GM10847 (cell line): ENCODE results near the gene ZNF598.

ENCODE experiments used
- POLR2A ChIP-seq: IDR thresholded peaks from 2 replicates; pipeline ENCODE4 v1.6.1; 2011; ENCODE audit not compliant: insufficient read length; ENCODE audit errors: extremely low read depth

Gene ZNF598

DNA sequence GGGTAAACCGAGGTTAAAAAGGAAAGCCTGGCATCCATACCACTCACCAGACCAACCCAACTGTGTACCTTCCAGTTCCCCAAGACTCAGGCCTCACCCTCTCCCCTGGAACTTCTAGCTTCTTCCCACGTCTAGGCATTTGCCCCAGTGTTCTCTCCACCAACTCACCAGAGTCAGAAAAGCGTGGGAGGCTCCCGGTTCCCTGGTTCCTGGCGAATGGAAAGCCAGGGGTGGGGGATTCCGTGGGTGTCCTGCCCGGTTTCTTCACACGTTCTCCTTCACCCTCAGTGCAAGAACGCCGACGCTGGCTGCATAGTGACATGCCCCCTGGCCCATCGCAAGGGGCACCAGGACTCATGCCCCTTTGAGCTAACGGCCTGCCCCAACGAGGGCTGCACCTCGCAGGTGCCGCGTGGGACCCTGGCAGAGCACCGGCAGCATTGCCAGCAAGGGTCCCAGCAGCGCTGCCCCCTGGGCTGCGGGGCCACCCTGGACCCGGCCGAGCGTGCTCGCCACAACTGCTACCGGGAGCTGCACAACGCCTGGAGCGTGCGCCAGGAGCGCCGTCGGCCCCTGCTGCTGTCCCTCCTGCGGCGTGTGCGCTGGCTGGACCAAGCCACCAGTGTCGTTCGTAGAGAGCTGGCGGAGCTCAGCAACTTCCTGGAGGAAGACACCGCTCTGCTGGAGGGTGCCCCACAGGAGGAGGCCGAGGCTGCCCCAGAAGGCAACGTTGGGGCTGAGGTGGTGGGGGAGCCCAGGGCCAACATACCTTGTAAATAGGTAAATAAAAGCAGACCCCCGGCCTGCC lies 41.3 kb downstream of the ZNF598 start:
- TF ChIP-seq POLR2A: no peak

- no peak for TF ChIP-seq POLR2A
These were observed 43.2 kb downstream of the ZNF598 start, which contains the start of gene RNF151 for GRCh38 chr16:1966460-1966859. Gene RNF151 (plus strand): TSS chr16:1966856. CDS start chr16:1966882, 26 bp downstream.

GRCh38 chr16:1965396-1966001 lies 44.1 kb downstream of the ZNF598 start:
- TF ChIP-seq POLR2A: no peak

DNA sequence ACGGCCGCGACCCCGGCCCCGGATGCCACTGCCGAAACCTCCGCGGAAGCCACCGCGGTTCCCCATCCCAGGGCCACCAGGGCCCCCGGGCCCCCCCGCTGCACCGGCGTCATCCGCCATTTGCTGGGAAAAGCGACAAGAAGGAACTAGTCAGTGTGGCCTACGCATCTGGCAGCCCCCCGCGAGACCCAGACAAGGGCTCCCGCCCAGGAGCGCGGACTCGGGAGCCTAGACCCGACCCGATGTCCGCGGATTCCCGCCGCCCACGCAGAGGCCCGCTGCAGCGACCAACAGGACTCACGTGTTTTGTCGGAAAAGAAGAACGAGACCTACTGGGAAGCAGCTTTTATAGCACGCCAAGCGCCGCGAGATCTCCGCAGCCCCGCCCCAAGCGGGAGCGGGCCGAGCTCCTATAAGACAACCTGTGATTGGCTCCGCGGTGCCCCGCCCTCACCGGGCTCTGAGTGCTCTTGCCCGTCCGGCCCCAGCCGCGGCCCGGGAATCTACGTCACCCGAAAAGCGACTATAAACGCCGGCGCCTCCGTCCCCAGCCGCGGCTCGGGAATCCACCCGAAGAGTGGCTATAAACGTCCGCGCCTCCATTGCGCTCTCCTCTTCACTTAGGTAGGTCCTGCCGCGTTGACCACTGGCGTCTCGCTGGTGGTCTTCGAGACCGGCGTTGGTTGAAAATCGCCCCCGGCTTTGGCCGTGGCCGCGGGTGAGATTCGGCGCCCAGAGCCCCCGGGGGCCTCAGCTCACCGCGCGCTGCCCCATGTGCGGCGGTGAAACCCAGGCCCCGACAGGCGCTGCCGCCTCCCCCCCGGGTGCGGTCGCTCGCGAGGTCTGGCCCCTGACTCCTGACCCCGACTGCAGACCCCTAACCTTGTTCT lies 44.9 kb downstream of the ZNF598 start, which contains the start of gene RPS2:
Gene RPS2 (minus strand): TSS at position 321 of the 890 bp plus-strand sequence. CDS start 201 bp downstream, at position 120.
- peak; percentile 100 for TF ChIP-seq POLR2A

- TF ChIP-seq POLR2A: no peak
These were observed 45.7 kb downstream of the ZNF598 start for GRCh38 chr16:1963806-1964505.

DNA sequence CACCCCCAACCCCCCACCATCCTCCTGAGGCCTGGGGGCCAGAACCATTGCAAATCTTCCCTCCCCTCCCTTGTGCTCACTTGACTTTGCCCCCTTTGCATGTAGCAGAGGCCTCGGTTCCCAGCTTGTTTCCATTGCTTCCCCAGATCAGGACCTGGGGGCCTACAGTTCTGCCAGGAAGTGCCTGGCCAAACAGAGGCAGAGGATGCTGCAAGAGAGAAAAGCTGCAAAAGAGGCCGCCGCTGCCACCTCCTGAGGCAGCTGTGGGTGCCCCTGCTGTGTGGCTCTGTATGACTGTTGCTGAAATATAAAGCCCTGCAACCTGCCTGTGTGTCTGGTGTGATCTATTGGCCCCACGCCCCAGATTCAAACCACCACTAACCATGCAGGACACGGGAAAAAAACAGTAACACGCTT lies 48.0 kb downstream of the ZNF598 start:
- TF ChIP-seq POLR2A: no peak

GRCh38 chr16:1960665-1961630 lies 48.7 kb downstream of the ZNF598 start:
- TF ChIP-seq POLR2A: no peak

DNA sequence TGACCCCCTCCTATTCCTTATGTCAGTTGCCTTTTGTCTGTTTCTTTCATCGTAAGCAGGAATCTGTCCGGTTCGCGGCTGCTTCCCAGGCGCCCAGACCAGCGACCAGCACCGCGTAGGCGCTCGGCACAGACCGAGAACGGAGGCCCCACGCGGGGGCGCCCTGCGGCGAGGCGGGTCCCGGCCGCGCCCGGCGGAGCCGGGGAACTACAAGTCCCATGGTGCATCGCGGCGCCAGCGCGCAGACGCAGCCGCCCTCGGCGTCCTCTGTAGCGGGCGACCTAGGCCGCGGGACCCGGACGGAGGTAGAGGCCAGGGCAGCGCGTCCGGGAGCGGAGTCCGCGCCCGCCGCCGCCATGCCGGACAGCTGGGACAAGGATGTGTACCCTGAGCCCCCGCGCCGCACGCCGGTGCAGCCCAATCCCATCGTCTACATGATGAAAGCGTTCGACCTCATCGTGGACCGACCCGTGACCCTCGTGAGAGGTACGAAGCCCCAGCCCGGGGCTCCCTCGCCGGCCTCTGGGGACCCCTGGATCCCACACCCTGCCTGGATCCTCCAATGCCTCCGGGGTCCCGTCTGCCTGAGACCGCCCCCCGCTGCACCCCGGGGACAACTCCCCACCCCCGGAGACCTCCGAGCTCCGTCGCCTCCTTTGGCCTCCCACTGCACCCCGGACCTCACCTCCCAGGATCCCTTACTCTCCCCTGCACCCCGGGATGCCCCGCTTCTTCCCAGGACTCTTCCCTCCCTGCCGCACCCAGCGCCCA lies 50.2 kb downstream of the ZNF598 start, which contains the start of gene NDUFB10:
Gene NDUFB10 (plus strand): TSS at position 270 of the 771 bp plus-strand sequence. CDS start 87 bp downstream, at position 357.
- peak; percentile 82 for TF ChIP-seq POLR2A

- TF ChIP-seq POLR2A: no peak
These were observed 50.8 kb downstream of the ZNF598 start for GRCh38 chr16:1958715-1959268.

DNA sequence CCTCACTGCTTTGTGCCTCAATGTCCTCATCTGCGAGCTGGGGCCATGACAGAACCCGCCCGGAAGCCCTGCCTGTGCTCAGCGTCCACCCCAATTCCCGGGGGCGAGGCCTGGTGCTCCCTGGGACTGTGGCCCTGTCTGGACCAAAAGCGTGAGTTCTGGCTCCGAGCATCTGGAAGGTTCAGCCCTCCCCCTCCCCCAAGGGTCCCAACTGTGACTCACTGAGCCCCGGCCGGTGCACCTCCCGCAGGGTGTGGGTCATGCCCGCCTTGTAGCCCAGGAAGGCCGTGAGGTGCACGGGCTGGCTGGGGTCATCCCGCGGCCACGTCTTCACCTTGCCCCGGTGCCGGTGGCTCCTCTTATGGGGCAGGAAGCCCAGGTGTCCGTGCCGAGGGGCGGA lies 55.9 kb downstream of the ZNF598 start:
- TF ChIP-seq POLR2A: no peak

GRCh38 chr16:1950559-1950958 lies 59.1 kb downstream of the ZNF598 start:
- TF ChIP-seq POLR2A: no peak

- no peak for TF ChIP-seq POLR2A
These were observed 59.6 kb downstream of the ZNF598 start for GRCh38 chr16:1950047-1950446.
